SK-N-DZ (cell line): ENCODE data around the gene HELT. TPM values are rescaled to one million over a fixed set of nuclear protein-coding genes. Genes with fewer than 3 reads are reported as not detected.
A peak's percentile ranks its signal among the peaks of the same experiment; 100 is the strongest.
"Not testable (repeated sequence)": the region's sequence is repeated elsewhere in the genome, so short reads cannot be mapped to it uniquely, and the experiment has no call there.

Experiments
- DNase-seq: peaks from one replicate; pipeline ENCODE4 v3.0.0-alpha.2; 2015; ENCODE audit warnings: low spot score
- polyA plus RNA-seq, 2 experiments: library from polyadenylated mRNA; depleted of rRNA; stranded (reverse); fragments of >200 nt; gene quantifications; 2 replicates each; pipeline ENCODE4 v1.2.3, GENCODE V29; 2014

The HELT gene
- not detected in 2 replicates for polyA plus RNA-seq (2014; cell fraction: cytosol; rRNA removed)
- polyA plus RNA-seq (2014; cell fraction: nucleus; rRNA removed) = not detected in 2 replicates

DNA sequence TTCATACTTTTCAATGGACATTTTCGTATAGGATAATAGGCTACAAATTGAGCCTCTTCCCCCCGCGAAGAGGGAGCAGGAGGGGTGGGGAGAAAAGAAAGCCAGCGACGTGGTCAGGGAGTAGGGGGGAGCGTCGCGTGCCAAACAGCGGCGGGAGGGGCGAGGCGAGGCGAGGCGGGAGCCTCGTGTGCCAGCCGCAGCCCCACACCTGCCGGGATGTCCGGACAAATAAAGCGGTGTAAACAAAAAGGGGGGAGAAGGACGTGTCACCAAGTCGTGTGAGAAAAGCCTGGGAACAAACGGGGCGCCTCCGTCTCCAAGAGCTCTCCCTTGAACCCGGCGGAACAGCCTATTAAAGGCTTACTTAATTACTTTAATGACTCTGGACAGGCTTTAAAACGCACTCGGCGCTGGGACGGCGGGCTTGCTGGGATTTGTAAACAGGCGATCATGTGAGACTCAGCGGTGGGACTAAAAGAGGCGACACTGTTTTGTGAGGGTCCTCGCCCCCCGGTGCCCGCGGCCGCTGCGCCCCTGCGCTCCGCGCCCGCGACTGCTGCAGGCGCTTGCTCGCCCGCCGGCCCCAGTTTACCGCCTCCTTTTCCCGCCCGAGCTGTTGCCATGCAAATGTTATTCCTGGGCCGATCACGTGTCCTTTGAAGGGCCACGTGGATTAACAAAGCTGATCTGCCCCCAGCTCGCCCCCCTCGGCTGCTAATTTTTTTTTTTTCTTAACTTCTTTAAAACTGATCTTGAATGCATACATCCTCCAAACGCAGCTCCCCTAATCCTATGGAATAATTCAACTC lies at the start of gene HELT:
Gene HELT, plus strand, starts transcription at position 527 of the 809 bp plus-strand sequence. CDS start 439 bp downstream, outside the sequence.
- no peak for DNase-seq

GRCh38 chr4:184968784-184969201 lies 49.5 kb upstream of the HELT start:
- no peak for DNase-seq

- no peak for DNase-seq
These were observed 48.7 kb upstream of the HELT start for GRCh38 chr4:184969610-184970009.

DNA sequence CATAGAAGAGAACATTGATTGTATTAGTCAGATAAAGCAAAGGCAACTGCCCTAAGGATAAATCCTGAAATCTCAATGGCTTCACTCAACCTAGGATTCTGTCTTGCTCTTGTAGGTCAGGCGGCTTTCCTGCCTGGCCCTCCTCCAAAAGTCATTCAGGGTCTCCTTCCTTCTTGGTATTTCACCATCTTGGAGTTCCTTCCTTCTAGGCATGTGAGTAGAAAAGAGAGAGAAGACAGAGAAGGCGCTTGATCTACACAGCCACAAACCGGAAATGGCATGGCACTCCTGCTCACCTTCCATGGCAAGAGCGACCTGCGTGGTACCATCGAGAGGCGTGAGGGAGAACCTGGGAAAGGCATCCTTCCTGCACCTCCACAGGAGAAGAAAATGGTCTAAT lies 45.3 kb upstream of the HELT start:
- DNase-seq = no peak

DNA sequence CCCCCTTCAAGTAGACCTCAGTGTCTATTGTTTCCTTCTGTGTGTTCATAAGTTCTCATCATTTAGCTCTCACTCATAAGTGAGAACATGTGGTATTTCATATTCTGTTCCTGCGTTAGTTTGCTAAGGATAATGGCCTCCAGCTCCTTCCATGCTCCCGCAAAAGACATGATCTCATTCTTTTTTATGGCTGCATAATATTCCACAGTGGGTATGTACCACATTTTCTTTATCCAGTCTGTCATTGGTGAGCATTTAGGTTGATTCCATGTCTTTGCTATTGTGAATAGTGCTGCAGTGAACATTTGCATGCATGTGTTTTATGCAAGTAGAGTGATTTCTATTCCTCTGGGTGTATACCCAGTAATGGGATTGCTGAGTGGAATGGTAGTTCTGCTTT lies 41.9 kb upstream of the HELT start:
- DNase-seq = not testable (repeated sequence)

GRCh38 chr4:184977747-184978146 lies 40.5 kb upstream of the HELT start:
- no peak for DNase-seq

DNA sequence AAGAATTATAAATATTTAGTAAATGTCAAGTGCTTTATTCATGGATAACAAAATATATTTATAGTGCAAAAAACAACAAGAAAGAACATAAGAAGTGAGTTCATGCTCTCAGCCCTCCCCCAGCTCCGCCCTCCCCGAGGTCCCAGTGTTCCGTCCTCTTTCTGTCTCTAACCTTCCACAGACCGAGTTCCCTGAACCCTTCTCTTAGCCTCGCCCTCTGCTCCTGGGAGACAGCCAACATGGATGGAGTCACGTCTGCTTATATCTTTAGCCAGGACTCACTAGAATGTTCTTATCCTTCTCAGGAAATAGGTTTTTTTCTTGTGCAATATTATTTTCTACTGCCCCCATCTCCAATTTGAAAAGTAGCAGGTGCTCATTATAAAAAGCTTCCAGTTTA lies 40.1 kb upstream of the HELT start:
- DNase-seq = no peak

GRCh38 chr4:184979461-184980124 lies 38.7 kb upstream of the HELT start:
- no peak for DNase-seq

DNA sequence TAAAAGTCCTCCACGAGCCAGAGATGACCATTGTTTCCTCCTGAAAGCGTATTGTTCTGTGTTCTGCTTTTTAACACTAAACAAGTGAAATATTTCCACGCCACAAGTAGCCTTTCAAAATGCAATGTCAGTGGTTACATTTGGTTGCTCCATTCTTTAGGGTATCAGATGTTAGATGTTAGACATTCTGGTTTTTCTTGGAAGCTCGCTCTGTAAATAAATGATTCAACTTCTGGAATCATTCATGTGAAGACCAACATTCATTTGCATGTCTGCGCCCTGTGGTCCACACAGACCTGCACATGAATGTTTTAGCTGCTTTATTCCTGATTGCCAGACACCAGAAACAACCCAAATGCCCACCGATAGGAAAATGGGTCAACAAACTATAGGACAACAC lies 38.0 kb upstream of the HELT start:
- no peak for DNase-seq

DNA sequence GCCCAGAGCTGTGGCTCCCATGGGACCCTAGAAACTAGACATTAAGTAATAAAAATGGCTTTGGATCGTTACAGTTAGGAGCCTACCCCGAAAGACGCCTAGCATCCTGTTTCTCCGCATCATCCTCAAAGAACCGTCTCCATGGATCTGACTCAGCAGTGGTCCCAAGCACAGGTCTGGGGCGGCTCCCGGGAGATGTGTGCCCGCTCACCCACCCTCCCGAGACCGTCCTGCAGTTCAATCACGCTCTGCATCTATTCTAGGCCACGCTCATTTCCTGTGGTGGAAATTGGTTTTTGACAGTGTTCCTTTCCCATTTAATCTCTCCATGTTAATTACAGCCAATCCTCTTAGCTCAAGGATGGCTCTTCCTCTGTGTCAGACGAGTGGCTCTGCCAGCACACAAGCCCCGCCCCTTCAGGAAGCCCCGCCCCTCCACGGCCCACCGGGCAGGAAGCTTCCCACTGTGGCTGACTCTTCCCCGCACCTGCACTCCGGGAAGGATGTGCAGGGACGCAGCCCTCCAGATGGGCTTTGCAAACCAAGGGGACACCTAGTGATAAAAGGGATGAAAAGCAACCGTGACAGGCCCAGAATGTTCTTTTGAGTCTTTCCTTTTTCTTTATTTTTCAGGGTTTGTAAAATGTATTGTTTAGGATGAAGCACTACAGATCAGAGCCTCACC lies 34.5 kb upstream of the HELT start:
- DNase-seq = peak; percentile 85

- DNase-seq = no peak
These were observed 30.7 kb upstream of the HELT start for GRCh38 chr4:184987493-184988031.

GRCh38 chr4:184988611-184989010 lies 29.7 kb upstream of the HELT start:
- no peak for DNase-seq

DNA sequence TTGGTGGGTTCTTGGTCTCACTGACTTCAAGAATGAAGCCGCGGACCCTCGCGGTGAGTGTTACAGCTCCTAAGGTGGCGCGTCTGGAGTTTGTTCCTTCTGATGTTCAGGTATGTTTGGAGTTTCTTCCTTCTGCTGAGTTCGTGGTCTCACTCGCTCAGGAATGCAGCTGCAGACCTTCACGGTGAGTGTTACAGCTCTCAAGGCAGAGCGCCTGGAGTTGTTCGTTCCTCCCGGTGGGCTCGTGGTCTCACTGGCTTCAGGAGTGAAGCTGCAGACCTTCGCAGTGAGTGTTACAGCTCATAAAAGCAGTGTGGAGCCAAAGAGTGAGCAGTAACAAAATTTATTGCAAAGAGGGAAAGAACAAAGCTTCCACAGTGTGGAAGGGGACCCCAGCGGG lies 29.0 kb upstream of the HELT start:
- not testable (repeated sequence) for DNase-seq

DNA sequence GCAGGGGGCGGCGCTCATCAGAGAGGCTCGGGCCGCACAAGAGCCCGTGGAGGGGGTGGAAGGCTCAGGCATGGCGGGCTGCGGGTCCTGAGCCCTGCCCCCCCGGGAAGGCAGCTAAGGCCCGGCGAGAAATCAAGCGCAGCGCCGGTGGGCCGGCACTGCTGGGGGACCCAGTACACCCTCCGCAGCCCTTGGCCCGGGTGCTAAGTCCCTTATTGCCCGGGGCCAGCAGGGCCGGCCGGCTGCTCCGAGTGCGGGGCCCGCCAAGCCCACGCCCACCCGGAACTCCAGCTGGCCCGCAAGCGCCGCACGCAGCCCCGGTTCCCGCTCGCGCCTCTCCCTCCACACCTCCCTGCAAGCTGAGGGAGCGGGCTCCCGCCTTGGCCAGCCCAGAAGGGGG lies 28.2 kb upstream of the HELT start:
- not testable (repeated sequence) for DNase-seq

DNA sequence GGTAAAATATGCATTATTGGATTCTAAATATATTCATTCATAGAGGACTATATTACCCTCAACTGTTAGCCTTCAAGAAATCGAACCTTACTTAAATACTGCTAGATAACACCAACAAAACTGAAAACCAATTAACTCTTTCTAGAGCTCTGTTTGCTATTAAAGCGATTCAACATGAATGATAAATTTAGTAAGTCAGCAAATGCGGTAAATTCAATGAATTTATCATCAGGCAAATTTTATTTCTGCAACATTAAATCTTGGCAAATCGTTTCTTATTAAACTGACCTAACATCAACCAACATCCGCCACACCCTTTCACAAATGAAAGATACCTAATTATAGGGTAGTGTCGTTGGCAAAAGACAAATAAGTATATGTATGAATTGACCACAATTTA lies 26.4 kb upstream of the HELT start:
- DNase-seq = no peak

GRCh38 chr4:184992422-184992821 lies 25.9 kb upstream of the HELT start:
- no peak for DNase-seq

DNA sequence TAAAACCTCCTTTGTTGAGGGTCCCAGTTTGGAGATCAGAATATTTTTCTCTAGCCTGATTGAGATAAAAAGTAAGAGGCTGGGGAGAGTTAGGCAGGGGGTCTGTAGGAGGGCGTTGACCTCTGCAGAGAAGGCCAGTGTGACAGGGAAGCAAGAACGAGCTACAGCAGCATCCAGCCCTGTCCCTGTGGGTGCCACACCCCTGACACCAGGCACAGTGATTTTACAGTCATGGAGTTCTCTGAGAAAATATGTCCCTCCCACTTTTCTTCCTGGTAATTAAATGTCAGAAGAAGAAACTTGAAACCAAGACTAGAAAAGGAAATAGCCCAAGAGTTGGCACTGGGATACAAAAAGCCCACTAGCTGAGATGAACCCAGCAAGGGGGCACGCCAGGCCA lies 25.0 kb upstream of the HELT start:
- DNase-seq = no peak

- DNase-seq = no peak
These were observed 24.2 kb upstream of the HELT start for GRCh38 chr4:184994010-184994622.

DNA sequence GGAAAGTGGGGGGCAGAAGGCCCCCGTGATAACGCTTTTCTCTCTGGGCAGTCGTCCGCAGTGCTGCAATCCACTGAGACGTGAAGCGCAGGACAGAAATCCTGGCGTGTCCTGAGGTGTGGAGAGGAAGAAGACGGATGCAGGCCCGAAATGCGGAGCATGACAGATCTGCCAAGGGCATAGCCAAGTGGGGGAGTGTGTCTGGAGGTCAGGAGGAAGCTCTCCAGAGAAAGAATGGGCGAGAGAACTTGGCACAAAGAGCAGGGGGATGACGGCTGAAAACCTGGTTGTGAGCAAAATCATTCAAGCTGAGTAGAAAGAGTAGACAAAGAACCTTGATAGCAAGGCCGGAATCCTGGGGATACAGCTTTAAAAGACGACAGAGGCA lies 23.7 kb upstream of the HELT start:
- DNase-seq = no peak

GRCh38 chr4:184997656-184998055 lies 20.6 kb upstream of the HELT start:
- not testable (repeated sequence) for DNase-seq

GRCh38 chr4:185002784-185003183 lies 15.5 kb upstream of the HELT start:
- no peak for DNase-seq
